B cell (primary cell): ENCODE results near the gene ALAD.
"Not testable (repeated sequence)": the region's sequence is repeated elsewhere in the genome, so short reads cannot be mapped to it uniquely, and the experiment has no call there.

Source experiments
- CTCF ChIP-seq: fragments of 200-600 bp; IDR thresholded peaks from one replicate; pipeline ENCODE4 v1.8.0; 2022; ENCODE audit warnings: antibody characterized with exemption, mild to moderate bottlenecking
- EZH2 ChIP-seq: IDR thresholded peaks from 2 replicates; pipeline ENCODE4 v1.6.1; 2012; ENCODE audit warnings: borderline replicate concordance, low read depth, mild to moderate bottlenecking, moderate library complexity, low read length; ENCODE audit not compliant: insufficient read depth, poor library complexity, severe bottlenecking

GRCh38 chr9:113381441-113381840 lies 19.6 kb downstream of the ALAD start:
- TF ChIP-seq CTCF, EZH2: not testable (repeated sequence)
